GM23248 (cell line): ENCODE results near the gene GAB4. TPM values are rescaled to one million over a fixed set of nuclear protein-coding genes. Genes with fewer than 3 reads are reported as not detected.

Experiments
- DNase-seq: peaks from one replicate; pipeline ENCODE4 v3.0.0-alpha.2; 2015
- H2AFZ ChIP-seq: fragments of 200-600 bp; sonication (generic); 2 replicates; pipeline ENCODE4 v1.6.1; 2016; ENCODE audit warnings: antibody characterized with exemption
- H3F3A ChIP-seq: fragments of 200-600 bp; sonication (generic); 2 replicates; pipeline ENCODE4 v1.6.1; 2016; ENCODE audit warnings: mild to moderate bottlenecking, antibody characterized with exemption, mixed run types; ENCODE audit not compliant: insufficient read depth
- H3K27ac ChIP-seq: fragments of 200-600 bp; sonication (generic); 2 replicates; pipeline ENCODE4 v1.5.1; 2016; ENCODE audit warnings: mild to moderate bottlenecking
- H3K27me3 ChIP-seq: fragments of 200-600 bp; sonication (generic); replicated peaks from 2 replicates; pipeline ENCODE4 v1.6.1; 2016; ENCODE audit warnings: mild to moderate bottlenecking; ENCODE audit not compliant: insufficient read depth
- H3K36me3 ChIP-seq: fragments of 200-600 bp; sonication (generic); 2 replicates; pipeline ENCODE4 v1.6.1; 2016; ENCODE audit warnings: low read depth, mild to moderate bottlenecking
- H3K4me1 ChIP-seq: fragments of 200-600 bp; sonication (generic); 2 replicates; pipeline ENCODE4 v1.6.1; 2016; ENCODE audit warnings: mild to moderate bottlenecking; ENCODE audit not compliant: insufficient read depth
- H3K4me2 ChIP-seq: fragments of 200-600 bp; sonication (generic); one replicate; pipeline ENCODE4 v1.6.1; 2016; ENCODE audit warnings: mild to moderate bottlenecking; ENCODE audit not compliant: unreplicated experiment
- H3K4me3 ChIP-seq: fragments of 200-600 bp; sonication (generic); 2 replicates; pipeline ENCODE4 v1.5.1; 2016; ENCODE audit warnings: mild to moderate bottlenecking
- H3K79me2 ChIP-seq: fragments of 200-600 bp; sonication (generic); 2 replicates; pipeline ENCODE4 v1.6.1; 2016; ENCODE audit warnings: mild to moderate bottlenecking; ENCODE audit not compliant: insufficient read depth
- H3K9ac ChIP-seq: fragments of 200-600 bp; sonication (generic); 2 replicates; pipeline ENCODE4 v1.6.1; 2016; ENCODE audit warnings: mild to moderate bottlenecking
- H3K9me2 ChIP-seq: fragments of 200-600 bp; sonication (generic); 2 replicates; pipeline ENCODE4 v1.6.1; 2016; ENCODE audit warnings: mixed run types, mild to moderate bottlenecking, moderate library complexity; ENCODE audit not compliant: insufficient read depth
- H3K9me3 ChIP-seq: fragments of 200-600 bp; sonication (generic); one replicate; pipeline ENCODE4 v1.6.1; 2017; ENCODE audit warnings: low read depth
- H4K20me1 ChIP-seq: fragments of 200-600 bp; sonication (generic); 2 replicates; pipeline ENCODE4 v1.6.0; 2016; ENCODE audit not compliant: insufficient read depth
- EZH2 ChIP-seq: fragments of 200-600 bp; sonication (generic); IDR thresholded peaks from 2 replicates; pipeline ENCODE4 v1.6.1; 2018; ENCODE audit warnings: antibody characterized with exemption, mild to moderate bottlenecking; ENCODE audit not compliant: insufficient read depth, poor library complexity, severe bottlenecking
- EZH2phosphoT487 ChIP-seq: fragments of 200-600 bp; sonication (generic); IDR thresholded peaks from 2 replicates; pipeline ENCODE4 v1.6.1; 2018; ENCODE audit warnings: antibody characterized with exemption, moderate library complexity, mild to moderate bottlenecking, low read depth; ENCODE audit not compliant: insufficient read depth
- WGBS, 2 experiments: methylation state at CpG; one replicate each; pipeline ENCODE4 v1.1.6; 2015 to 2017; ENCODE audit warnings: low lambda C conversion rate in 2 of 2, low coverage in 1 of 2; ENCODE audit errors: missing lambda C conversion rate in 2 of 2; 5-methylcytosine and 5-hydroxymethylcytosine counted together
- in situ Hi-C: fragments of 300-500 bp; cut with MboI; formaldehyde crosslinking; loops from 2 replicates; pipeline ENCODE4 v1.15.0; 2020
- polyA plus RNA-seq: library from polyadenylated mRNA; unstranded; fragments of >200 nt; fragmentation: Nextera tagmentation; extraction: Ambion mirVana; gene quantifications from 2 replicates; pipeline ENCODE4 v1.2.1, GENCODE V29; 2016
- total RNA-seq: library from RNA; depleted of rRNA; stranded (reverse); fragments of >200 nt; shearing (Covaris generic); gene quantifications from 2 replicates; pipeline ENCODE4 v1.2.3, GENCODE V29; 2014

Gene GAB4
- total and polyA plus RNA-seq, 2 experiments from 2014 or later = not detected

DNA sequence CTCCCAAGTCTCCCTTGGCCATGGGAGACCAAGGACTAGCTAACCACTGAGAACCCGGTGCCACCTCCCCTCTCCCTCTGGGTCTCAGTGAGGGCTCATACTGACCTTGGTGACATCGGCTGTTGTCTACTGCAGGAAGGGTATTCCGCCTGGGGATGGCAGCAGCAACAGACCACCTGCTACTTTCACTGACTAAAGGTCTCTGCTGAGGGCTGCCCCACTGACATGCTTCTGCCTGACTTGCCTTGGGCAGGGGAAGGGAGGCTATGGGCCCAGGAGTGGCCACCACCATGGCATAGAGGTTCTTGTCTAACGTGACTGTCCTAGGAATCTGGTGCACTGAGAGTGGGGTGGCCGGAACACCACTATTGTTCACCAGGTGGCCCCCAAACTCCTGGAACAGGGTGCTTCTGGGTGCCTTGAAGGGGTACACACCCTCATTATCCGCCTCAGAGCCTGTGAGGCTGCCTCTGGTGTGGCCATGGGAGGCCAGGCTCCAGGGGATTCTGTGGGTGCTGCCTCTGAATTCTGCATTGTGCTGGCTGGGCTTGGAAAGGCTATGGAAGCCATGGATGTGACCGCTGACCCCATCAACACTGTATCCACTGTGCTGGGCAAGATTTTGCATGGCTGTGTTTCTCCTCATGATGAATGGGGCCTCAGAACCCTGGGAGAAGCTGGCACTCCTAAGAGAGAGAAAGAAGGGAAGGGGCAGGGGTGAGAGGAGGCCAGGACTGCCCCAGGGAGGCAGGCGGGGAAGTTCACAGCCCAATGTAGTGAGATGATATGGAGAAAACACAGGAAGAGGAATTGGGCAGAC lies 38.3 kb downstream of the GAB4 start:
- 40 to 41% methylated on average over 7 to 8 of the region's 8 CpGs for WGBS, 2 experiments
- Histone ChIP-seq H3K27ac (no peak overlapping the region), H4K20me1 (no peaks in the 10 kb centered on the region), H3K27me3 (peaks cover 4% of the 10 kb centered on the region), H3K9ac (no peak overlapping the region), H3K79me2 (no peaks in the 10 kb centered on the region), H3K4me3 (no peak overlapping the region), H3K9me2 (no peaks in the 10 kb centered on the region), H2AFZ (no peak overlapping the region), H3K4me2 (no peak overlapping the region), H3F3A (no peaks in the 10 kb centered on the region), H3K4me1 (no peaks in the 10 kb centered on the region), H3K9me3 (no peaks in the 10 kb centered on the region), H3K36me3 (no peaks in the 10 kb centered on the region)
- in situ Hi-C loops = no loop called here
- no peak for DNase-seq
- TF ChIP-seq EZH2phosphoT487 (no peak), EZH2 (no peak)

DNA sequence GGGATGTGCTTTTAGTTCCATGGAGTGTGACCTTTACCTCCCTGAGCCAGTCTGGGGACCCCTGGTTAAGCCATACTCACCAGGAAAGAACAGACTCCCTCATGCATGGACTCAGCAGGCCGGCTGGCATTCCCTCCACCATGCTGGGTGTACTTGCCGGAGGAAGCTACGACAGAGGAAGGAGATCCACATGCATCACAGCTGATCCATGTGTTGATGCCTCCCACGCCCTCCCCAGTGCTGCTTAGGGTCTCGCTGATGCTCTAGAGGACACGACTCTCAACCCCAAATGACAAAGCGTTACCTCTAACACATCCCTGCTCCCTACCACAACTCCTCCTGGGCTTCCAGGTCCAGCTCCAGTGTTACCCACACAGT lies 39.8 kb downstream of the GAB4 start:
- in situ Hi-C loops = no loop called here
- no peaks in the 10 kb centered on the region for H3K36me3 ChIP-seq
- no peak overlapping the region for H3K9ac ChIP-seq
- no peaks in the 10 kb centered on the region for H3K9me2 ChIP-seq
- no peaks in the 10 kb centered on the region for H3F3A ChIP-seq
- no peak for DNase-seq
- TF ChIP-seq EZH2phosphoT487 (no peak), EZH2 (no peak)
- no peak overlapping the region for H2AFZ ChIP-seq
- no peak overlapping the region for H3K4me3 ChIP-seq
- H3K27me3 ChIP-seq = peaks cover 4% of the 10 kb centered on the region
- H3K4me2 ChIP-seq = no peak overlapping the region
- no peaks in the 10 kb centered on the region for H3K79me2 ChIP-seq
- H3K4me1 ChIP-seq = no peaks in the 10 kb centered on the region
- no peak overlapping the region for H3K27ac ChIP-seq
- WGBS, 2 experiments = 29 to 32% methylated on average over 7 of the region's 7 CpGs
- H3K9me3 ChIP-seq = no peaks in the 10 kb centered on the region
- H4K20me1 ChIP-seq = no peaks in the 10 kb centered on the region

DNA sequence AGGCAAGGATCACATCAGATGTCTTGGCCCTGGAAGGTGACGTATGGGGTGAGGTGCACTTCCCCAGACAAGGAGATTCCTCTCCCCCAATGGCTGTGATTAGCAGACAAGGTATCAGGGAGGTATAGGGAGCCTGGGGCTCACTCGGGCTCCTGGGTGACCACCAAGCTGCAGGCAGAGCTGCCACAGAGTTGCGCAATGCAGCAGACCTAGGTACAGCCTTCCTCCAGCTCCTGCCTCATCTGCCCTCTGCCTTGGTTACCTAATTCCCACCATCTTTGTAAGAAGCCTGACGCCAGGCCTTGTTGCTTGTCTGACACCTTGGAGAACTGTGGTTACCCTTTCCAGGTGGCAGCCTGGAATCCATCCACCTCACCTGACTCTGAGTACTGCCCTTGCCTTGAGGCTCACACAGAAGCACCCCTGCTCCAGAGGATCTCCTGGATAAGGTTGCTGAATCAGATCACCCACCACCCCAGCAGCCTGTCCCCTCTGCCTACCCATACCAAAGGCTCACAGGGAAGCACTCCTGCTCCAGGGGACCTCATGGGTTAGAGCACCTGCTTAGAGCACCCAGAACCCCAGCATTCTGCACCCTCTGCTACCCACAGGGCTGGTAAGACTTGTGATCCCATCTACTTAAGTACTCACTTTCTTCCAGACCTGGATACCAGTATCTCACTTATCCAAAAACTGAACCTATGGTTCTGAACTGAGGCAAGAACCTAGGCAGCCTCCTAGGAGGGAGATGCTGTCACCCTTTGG lies 40.4 kb downstream of the GAB4 start:
- Histone ChIP-seq H3F3A (no peaks in the 10 kb centered on the region), H3K4me1 (no peaks in the 10 kb centered on the region), H3K27me3 (peaks cover 4% of the 10 kb centered on the region), H3K9me2 (no peaks in the 10 kb centered on the region), H3K9ac (no peak overlapping the region), H3K9me3 (no peaks in the 10 kb centered on the region), H3K79me2 (no peaks in the 10 kb centered on the region), H3K4me3 (no peak overlapping the region), H3K27ac (no peak overlapping the region), H4K20me1 (no peaks in the 10 kb centered on the region), H2AFZ (no peak overlapping the region), H3K36me3 (no peaks in the 10 kb centered on the region), H3K4me2 (no peak overlapping the region)
- DNase-seq = no peak
- in situ Hi-C loops = no loop called here
- TF ChIP-seq EZH2phosphoT487 (no peak), EZH2 (no peak)
- 29 to 33% methylated on average over 4 of the region's 4 CpGs for WGBS, 2 experiments

DNA sequence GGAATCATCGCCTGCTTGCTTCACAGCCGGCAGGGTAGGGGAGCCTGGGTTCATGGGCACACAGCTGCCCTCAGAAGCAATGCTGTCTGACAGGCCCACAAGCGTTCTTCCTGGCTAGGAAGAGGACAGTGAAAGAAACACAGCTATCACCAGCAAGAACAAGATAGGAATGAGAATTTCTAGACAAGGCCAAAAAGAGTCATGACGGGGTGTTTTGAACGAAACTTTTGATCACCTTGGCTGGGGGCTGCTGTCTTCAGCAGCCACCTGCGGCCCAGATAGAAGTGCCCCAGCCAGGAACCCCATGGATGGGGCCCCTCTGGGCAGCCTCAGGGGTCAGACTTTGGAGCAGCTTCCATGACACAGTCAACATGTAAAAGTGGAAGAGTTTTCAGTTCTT lies 41.8 kb downstream of the GAB4 start:
- Histone ChIP-seq H3K4me2 (no peak overlapping the region), H3K4me3 (no peak overlapping the region), H3K4me1 (no peaks in the 10 kb centered on the region), H3K79me2 (no peaks in the 10 kb centered on the region), H3K9ac (no peak overlapping the region), H3K36me3 (no peaks in the 10 kb centered on the region), H3K9me3 (no peaks in the 10 kb centered on the region), H3K27ac (no peak overlapping the region), H3F3A (no peaks in the 10 kb centered on the region), H4K20me1 (no peaks in the 10 kb centered on the region), H3K9me2 (no peaks in the 10 kb centered on the region), H2AFZ (no peak overlapping the region), H3K27me3 (peaks cover 4% of the 10 kb centered on the region)
- WGBS, 2 experiments = 25 to 29% methylated on average over 6 of the region's 6 CpGs
- in situ Hi-C loops = no loop called here
- TF ChIP-seq EZH2phosphoT487 (no peak), EZH2 (no peak)
- DNase-seq = no peak
